ENCODE results near the gene PCBP1.

The PCBP1 gene

DNA sequence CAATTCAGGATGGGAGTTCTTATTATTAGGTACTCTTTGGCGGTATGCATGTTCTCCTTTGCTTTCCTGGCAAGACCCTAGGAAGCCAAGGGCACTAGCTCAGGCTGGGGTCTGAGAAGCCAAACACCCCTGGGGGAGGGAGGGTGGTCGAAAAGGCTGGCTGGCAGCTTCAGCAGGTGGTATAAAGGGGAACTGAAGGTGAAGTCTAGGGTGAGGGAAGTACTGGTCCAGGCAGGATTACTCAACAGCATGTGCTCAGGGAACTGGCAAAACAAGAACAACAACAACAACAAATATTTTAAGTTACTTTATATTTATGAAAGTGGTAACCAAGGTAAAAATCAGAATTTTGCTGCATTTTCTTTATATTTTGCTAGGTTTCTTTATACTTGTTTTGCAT lies 40.7 kb upstream of the PCBP1 start:
- peak overlapping the region; percentile 61 for H2BK12ac ChIP-seq (ENCODE audit: low read length)
- no peak overlapping the region for H3K23ac ChIP-seq (ENCODE audit: low read length)
- H3K4me3 ChIP-seq (ENCODE audit: low read depth, low read length): no peak overlapping the region
- no peak overlapping the region for H3K9ac ChIP-seq (ENCODE audit: low read length)
- H3K79me1 ChIP-seq (ENCODE audit: low read length): peaks cover 1% of the 10 kb centered on the region
- no peaks in the 10 kb centered on the region for H3K27me3 ChIP-seq (ENCODE audit: insufficient read depth, low read length)
- no peak overlapping the region for H4K12ac ChIP-seq (ENCODE audit: low read depth, low read length)
- no peaks in the 10 kb centered on the region for H3K79me2 ChIP-seq (ENCODE audit: control insufficient read depth, insufficient read depth, low read length, poor library complexity)
- H3K14ac ChIP-seq (ENCODE audit: low read length): no peak overlapping the region
- no peaks in the 10 kb centered on the region for H3K9me3 ChIP-seq (ENCODE audit: insufficient read depth, low read depth, low read length)
- no peak overlapping the region for H2BK120ac ChIP-seq (ENCODE audit: insufficient read depth, low read length, poor library complexity)
- no peak overlapping the region for H4K91ac ChIP-seq (ENCODE audit: low read depth, low read length)
- no peak overlapping the region for H3K4me2 ChIP-seq (ENCODE audit: low read length)
- H2AFZ ChIP-seq (ENCODE audit: insufficient read depth, low read length, poor library complexity): no peak overlapping the region
- H3K4me1 ChIP-seq (ENCODE audit: control insufficient read depth in 1 of 2, insufficient read depth in 2 of 2, low read length in 2 of 2): peaks cover 2 to 5% of the 10 kb centered on the region in 2 experiments
- H3K36me3 ChIP-seq (ENCODE audit: control insufficient read depth in 1 of 2, insufficient read depth in 2 of 2, low read length in 2 of 2): peaks cover 2 to 4% of the 10 kb centered on the region in 2 experiments
- H3K27ac ChIP-seq (ENCODE audit: low read depth, low read length): no peak overlapping the region
- no peak overlapping the region for H4K8ac ChIP-seq (ENCODE audit: low read depth, low read length)
- H3K18ac ChIP-seq (ENCODE audit: low read length): no peak overlapping the region
- H3K4ac ChIP-seq (ENCODE audit: low read depth, low read length): no peak overlapping the region
- no peak overlapping the region for H2BK5ac ChIP-seq (ENCODE audit: low read depth, low read length, poor library complexity)
- no CpG with 5 or more reads among the region's 2 CpGs for WGBS (ENCODE audit: extremely low coverage, insufficient coverage, insufficient read length)
- H2AK5ac ChIP-seq (ENCODE audit: low read length): no peak overlapping the region
- peak; percentile 2 to 59 for DNase-seq

DNA sequence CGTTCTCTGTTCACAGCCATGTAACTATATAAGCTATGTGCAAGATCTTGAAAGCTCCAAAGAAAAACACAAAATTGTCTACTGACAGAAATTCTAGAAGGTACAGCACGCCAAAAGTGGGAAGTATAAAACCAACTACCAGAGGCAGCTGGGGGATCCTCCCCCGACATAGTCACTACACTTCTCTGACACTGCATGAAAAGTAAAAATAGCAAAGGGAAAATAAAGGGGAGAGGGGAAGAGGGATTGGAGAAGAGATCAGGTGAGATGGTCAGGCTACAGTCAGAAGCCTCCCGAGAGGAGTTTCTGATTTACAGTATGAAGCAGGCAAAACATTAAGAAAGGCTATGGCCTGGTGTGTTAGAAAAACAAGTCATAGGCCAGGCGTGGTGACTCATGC lies 39.8 kb upstream of the PCBP1 start:
- Histone ChIP-seq H2BK120ac (ENCODE audit: insufficient read depth, low read length, poor library complexity) (no peak overlapping the region), H3K4me2 (ENCODE audit: low read length) (no peak overlapping the region), H4K12ac (ENCODE audit: low read depth, low read length) (no peak overlapping the region), H4K8ac (ENCODE audit: low read depth, low read length) (no peak overlapping the region), H2AK5ac (ENCODE audit: low read length) (no peak overlapping the region), H2AFZ (ENCODE audit: insufficient read depth, low read length, poor library complexity) (no peak overlapping the region), H3K79me1 (ENCODE audit: low read length) (peaks cover 1% of the 10 kb centered on the region), H4K91ac (ENCODE audit: low read depth, low read length) (no peak overlapping the region), H3K4me1 (ENCODE audit: control insufficient read depth in 1 of 2, insufficient read depth in 2 of 2, low read length in 2 of 2) (peaks cover 2 to 5% of the 10 kb centered on the region in 2 experiments), H3K27ac (ENCODE audit: low read depth, low read length) (peak overlapping the region; percentile 1), H2BK12ac (ENCODE audit: low read length) (no peak overlapping the region), H2BK5ac (ENCODE audit: low read depth, low read length, poor library complexity) (no peak overlapping the region), H3K4me3 (ENCODE audit: low read depth, low read length) (no peak overlapping the region), H3K27me3 (ENCODE audit: insufficient read depth, low read length) (no peaks in the 10 kb centered on the region), H3K9ac (ENCODE audit: low read length) (no peak overlapping the region), H3K36me3 (ENCODE audit: control insufficient read depth in 1 of 2, insufficient read depth in 2 of 2, low read length in 2 of 2) (peaks cover 2 to 4% of the 10 kb centered on the region in 2 experiments), H3K79me2 (ENCODE audit: control insufficient read depth, insufficient read depth, low read length, poor library complexity) (no peaks in the 10 kb centered on the region), H3K14ac (ENCODE audit: low read length) (no peak overlapping the region), H3K4ac (ENCODE audit: low read depth, low read length) (no peak overlapping the region), H3K23ac (ENCODE audit: low read length) (no peak overlapping the region), H3K9me3 (ENCODE audit: insufficient read depth, low read depth, low read length) (no peaks in the 10 kb centered on the region), H3K18ac (ENCODE audit: low read length) (no peak overlapping the region)
- DNase-seq: peak in 1 of 2 donors; percentile 7
- WGBS (ENCODE audit: extremely low coverage, insufficient coverage, insufficient read length): no CpG with 5 or more reads among the region's 5 CpGs

DNA sequence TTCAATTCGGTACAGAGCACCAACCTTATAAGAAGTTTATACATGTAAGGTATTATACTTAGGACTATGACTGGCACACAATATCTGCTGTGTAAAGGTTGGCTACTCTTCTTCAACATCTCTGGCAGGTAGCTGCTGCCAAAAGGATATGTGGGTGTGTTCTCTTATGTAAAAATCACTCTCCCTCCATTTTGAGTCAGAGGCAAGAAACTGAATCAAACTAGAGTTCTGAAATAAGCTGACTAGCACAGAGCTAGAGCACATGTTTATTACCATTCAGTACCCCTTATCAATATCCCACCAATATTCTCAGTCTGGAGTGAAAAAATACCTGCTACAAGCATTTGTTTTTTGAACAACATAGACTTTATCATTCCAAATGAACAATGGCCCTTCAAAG lies 38.0 kb upstream of the PCBP1 start:
- Histone ChIP-seq H3K4ac (ENCODE audit: low read depth, low read length) (no peak overlapping the region), H3K79me2 (ENCODE audit: control insufficient read depth, insufficient read depth, low read length, poor library complexity) (no peaks in the 10 kb centered on the region), H3K23ac (ENCODE audit: low read length) (no peak overlapping the region), H3K4me3 (ENCODE audit: low read depth, low read length) (no peak overlapping the region), H4K12ac (ENCODE audit: low read depth, low read length) (no peak overlapping the region), H3K27ac (ENCODE audit: low read depth, low read length) (no peak overlapping the region), H3K9ac (ENCODE audit: low read length) (no peak overlapping the region), H4K91ac (ENCODE audit: low read depth, low read length) (no peak overlapping the region), H2BK120ac (ENCODE audit: insufficient read depth, low read length, poor library complexity) (no peak overlapping the region), H3K18ac (ENCODE audit: low read length) (no peak overlapping the region), H2AK5ac (ENCODE audit: low read length) (no peak overlapping the region), H2BK12ac (ENCODE audit: low read length) (no peak overlapping the region), H3K14ac (ENCODE audit: low read length) (no peak overlapping the region), H3K4me2 (ENCODE audit: low read length) (no peak overlapping the region), H3K36me3 (ENCODE audit: control insufficient read depth in 1 of 2, insufficient read depth in 2 of 2, low read length in 2 of 2) (peaks cover 2 to 7% of the 10 kb centered on the region in 2 experiments), H3K4me1 (ENCODE audit: control insufficient read depth in 1 of 2, insufficient read depth in 2 of 2, low read length in 2 of 2) (peaks cover 2 to 10% of the 10 kb centered on the region in 2 experiments), H3K9me3 (ENCODE audit: insufficient read depth, low read depth, low read length) (no peaks in the 10 kb centered on the region), H2AFZ (ENCODE audit: insufficient read depth, low read length, poor library complexity) (no peak overlapping the region), H3K27me3 (ENCODE audit: insufficient read depth, low read length) (no peaks in the 10 kb centered on the region), H3K79me1 (ENCODE audit: low read length) (peaks cover 1% of the 10 kb centered on the region), H2BK5ac (ENCODE audit: low read depth, low read length, poor library complexity) (no peak overlapping the region), H4K8ac (ENCODE audit: low read depth, low read length) (no peak overlapping the region)
- no CpG with 5 or more reads among the region's 1 CpG for WGBS (ENCODE audit: extremely low coverage, insufficient coverage, insufficient read length)
- DNase-seq: no peak

DNA sequence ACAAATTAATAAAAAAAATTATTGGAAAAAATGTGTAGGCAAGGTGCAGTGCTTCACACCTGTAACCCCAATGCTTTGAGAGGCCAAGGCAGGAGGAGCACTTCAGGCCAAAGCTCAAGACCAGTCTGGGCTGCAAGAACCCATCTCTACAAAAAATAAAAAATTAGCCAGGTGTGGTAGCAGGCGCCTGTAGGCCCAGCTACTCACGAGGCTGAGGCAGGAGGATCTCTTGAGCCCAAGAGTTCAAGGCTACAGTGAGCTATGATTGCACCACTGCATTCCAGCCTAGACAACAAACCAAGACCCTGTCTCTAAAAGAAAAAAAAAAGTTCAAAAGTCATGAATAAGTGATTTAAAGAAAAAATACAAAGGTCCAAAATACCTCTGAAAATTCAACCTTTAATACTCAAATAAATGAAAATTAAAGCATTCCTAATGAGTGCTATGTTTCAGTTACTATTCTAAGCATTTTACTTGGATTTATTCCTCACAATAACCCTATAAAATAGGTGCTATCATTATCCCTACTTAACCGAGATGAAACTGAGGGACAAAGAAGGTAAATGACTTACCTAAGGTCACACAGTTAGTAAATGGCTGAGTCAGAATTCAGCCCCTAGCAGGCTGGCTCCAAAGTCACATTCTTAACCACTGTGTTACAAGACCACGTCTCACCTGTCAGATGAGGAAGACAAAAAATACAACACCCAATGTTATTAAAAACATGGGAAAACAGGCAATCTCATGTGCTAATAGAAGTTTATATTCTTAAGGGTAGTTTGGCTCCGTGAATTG lies 36.4 kb upstream of the PCBP1 start:
- peaks cover 1% of the 10 kb centered on the region for H3K79me1 ChIP-seq (ENCODE audit: low read length)
- H3K4me3 ChIP-seq (ENCODE audit: low read depth, low read length): no peak overlapping the region
- no peak overlapping the region for H2BK12ac ChIP-seq (ENCODE audit: low read length)
- H3K4me1 ChIP-seq (ENCODE audit: control insufficient read depth in 1 of 2, insufficient read depth in 2 of 2, low read length in 2 of 2): peaks cover 2 to 10% of the 10 kb centered on the region in 2 experiments
- H2AK5ac ChIP-seq (ENCODE audit: low read length): no peak overlapping the region
- no peak overlapping the region for H3K18ac ChIP-seq (ENCODE audit: low read length)
- H3K36me3 ChIP-seq (ENCODE audit: control insufficient read depth in 1 of 2, insufficient read depth in 2 of 2, low read length in 2 of 2): peaks cover 2 to 9% of the 10 kb centered on the region in 2 experiments
- no peak overlapping the region for H2AFZ ChIP-seq (ENCODE audit: insufficient read depth, low read length, poor library complexity)
- no peak overlapping the region for H4K91ac ChIP-seq (ENCODE audit: low read depth, low read length)
- no peak overlapping the region for H4K8ac ChIP-seq (ENCODE audit: low read depth, low read length)
- H3K14ac ChIP-seq (ENCODE audit: low read length): no peak overlapping the region
- no peak overlapping the region for H2BK120ac ChIP-seq (ENCODE audit: insufficient read depth, low read length, poor library complexity)
- H3K4me2 ChIP-seq (ENCODE audit: low read length): no peak overlapping the region
- no peak overlapping the region for H2BK5ac ChIP-seq (ENCODE audit: low read depth, low read length, poor library complexity)
- H3K27me3 ChIP-seq (ENCODE audit: insufficient read depth, low read length): no peaks in the 10 kb centered on the region
- no peak overlapping the region for H4K12ac ChIP-seq (ENCODE audit: low read depth, low read length)
- WGBS (ENCODE audit: extremely low coverage, insufficient coverage, insufficient read length): no CpG with 5 or more reads among the region's 5 CpGs
- H3K9ac ChIP-seq (ENCODE audit: low read length): no peak overlapping the region
- no peak overlapping the region for H3K4ac ChIP-seq (ENCODE audit: low read depth, low read length)
- no peak overlapping the region for H3K27ac ChIP-seq (ENCODE audit: low read depth, low read length)
- peak; percentile 21 to 64 for DNase-seq
- H3K79me2 ChIP-seq (ENCODE audit: control insufficient read depth, insufficient read depth, low read length, poor library complexity): no peaks in the 10 kb centered on the region
- no peaks in the 10 kb centered on the region for H3K9me3 ChIP-seq (ENCODE audit: insufficient read depth, low read depth, low read length)
- no peak overlapping the region for H3K23ac ChIP-seq (ENCODE audit: low read length)
